ENCODE results near the gene DLL4.

DNA sequence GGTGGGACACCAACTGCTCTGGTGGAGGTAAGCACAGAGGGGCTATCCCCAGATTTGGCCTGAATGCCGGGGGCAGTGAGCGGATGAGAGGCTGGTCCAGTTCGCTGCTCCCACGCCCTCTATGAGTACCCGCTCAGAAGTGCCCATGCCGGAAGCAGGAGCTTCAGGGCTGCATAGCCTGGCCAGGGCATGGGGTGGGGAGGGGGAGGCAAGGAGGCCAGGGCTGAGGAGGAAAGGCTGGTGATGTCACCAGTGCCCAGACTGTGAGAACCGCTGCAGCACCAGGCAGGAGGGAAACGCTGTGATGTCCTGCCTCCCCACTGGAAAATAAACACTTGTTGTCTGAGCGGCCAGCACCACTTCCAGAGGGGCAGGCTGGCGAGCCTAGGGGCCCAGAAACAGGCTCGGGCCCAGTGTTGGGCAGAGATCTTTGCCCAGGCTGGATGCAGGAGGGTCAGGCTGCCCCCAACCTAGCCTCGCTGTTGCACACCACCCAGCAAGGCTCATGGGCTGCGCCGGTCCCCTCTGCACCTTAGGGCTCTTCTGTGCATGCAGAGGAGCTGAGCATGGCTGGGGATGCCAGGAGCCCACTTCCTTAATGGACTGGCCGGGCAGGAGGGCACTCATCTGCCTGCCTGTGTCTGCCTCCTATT, 10.9 kb upstream of the DLL4 start:
- TF ChIP-seq, protein P1, sequence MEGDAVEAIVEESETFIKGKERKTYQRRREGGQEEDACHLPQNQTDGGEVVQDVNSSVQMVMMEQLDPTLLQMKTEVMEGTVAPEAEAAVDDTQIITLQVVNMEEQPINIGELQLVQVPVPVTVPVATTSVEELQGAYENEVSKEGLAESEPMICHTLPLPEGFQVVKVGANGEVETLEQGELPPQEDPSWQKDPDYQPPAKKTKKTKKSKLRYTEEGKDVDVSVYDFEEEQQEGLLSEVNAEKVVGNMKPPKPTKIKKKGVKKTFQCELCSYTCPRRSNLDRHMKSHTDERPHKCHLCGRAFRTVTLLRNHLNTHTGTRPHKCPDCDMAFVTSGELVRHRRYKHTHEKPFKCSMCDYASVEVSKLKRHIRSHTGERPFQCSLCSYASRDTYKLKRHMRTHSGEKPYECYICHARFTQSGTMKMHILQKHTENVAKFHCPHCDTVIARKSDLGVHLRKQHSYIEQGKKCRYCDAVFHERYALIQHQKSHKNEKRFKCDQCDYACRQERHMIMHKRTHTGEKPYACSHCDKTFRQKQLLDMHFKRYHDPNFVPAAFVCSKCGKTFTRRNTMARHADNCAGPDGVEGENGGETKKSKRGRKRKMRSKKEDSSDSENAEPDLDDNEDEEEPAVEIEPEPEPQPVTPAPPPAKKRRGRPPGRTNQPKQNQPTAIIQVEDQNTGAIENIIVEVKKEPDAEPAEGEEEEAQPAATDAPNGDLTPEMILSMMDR (IDR thresholded peaks at IDR 0.05), result no peak
- no peak for TF ChIP-seq EZH2 (IDR thresholded peaks at IDR 0.05; ENCODE audit: borderline replicate concordance, insufficient read depth, low read depth, low read length, poor library complexity, severe bottlenecking)
